Adrenal gland (tissue), 12 donors: ENCODE data around the gene OR52K1. TPM values are rescaled to one million over a fixed set of nuclear protein-coding genes. Genes with fewer than 3 reads are reported as not detected.
"Not testable (repeated sequence)": the region's sequence is repeated elsewhere in the genome, so short reads cannot be mapped to it uniquely, and the experiment has no call there.

Experiments used
- DNase-seq, 7 donors: peaks; one replicate each; pipeline ENCODE4 v3.0.0-alpha.2; 2019 to 2020
- H3K27ac ChIP-seq, 5 donors: fragments of 200-600 bp; sonication (generic) in 4 of 5; 1 replicate in 3 of 5; 2 replicates in 2 of 5; pipeline versions ENCODE4 v1.5.1 to v1.8.0; 2016 to 2020; ENCODE audit warnings: mild to moderate bottlenecking in 1 of 5
- H3K27me3 ChIP-seq: fragments of 200-600 bp; 2 replicates; pipeline ENCODE4 v1.8.0; 2021
- H3K36me3 ChIP-seq, 2 donors: fragments of 200-600 bp; replicated peaks in 1 of 2; 1 replicate in 1 of 2; 2 replicates in 1 of 2; pipeline versions ENCODE4 v1.5.1 to v1.8.0; 2018 to 2022
- H3K4me1 ChIP-seq, 2 donors: fragments of 200-600 bp; replicated peaks in 1 of 2; 1 replicate in 1 of 2; 2 replicates in 1 of 2; pipeline versions ENCODE4 v1.5.1 to v1.8.0; 2018 to 2021
- H3K4me3 ChIP-seq, 4 donors: fragments of 200-600 bp; sonication (generic) in 3 of 4; one replicate each; pipeline ENCODE4 v1.5.1; 2016 to 2018
- H3K9me3 ChIP-seq, 3 donors: fragments of 200-600 bp; sonication (generic) in 1 of 3; replicated peaks in 1 of 3; 1 replicate in 2 of 3; 2 replicates in 1 of 3; pipeline versions ENCODE4 v1.5.1 to v1.8.0; 2016 to 2021
- CTCF ChIP-seq, 6 experiments: fragments of 450-650 bp in 4 of 6; fragments of 200-600 bp in 2 of 6; sonication (generic) in 1 of 6; IDR thresholded peaks; 1 replicate in 5 of 6; 2 replicates in 1 of 6; pipeline versions ENCODE4 v1.5.1 to v1.8.0; 2016 to 2021; ENCODE audit warnings: antibody characterized with exemption in 6 of 6, mild to moderate bottlenecking in 2 of 6, moderate library complexity in 1 of 6
- POLR2A ChIP-seq, 2 donors: fragments of 450-650 bp; IDR thresholded peaks; one replicate each; pipeline ENCODE4 v1.6.1; 2017; ENCODE audit warnings: antibody characterized with exemption in 2 of 2, mild to moderate bottlenecking in 2 of 2, moderate library complexity in 1 of 2
- WGBS, 4 donors: extraction: QIAGEN DNeasy Blood & Tissue Kit in 2 of 4; methylation state at CpG; one replicate each; pipeline versions ENCODE4 v1.1.5 to v1.1.7; 2013 to 2017; 5-methylcytosine and 5-hydroxymethylcytosine counted together
- intact Hi-C, 2 donors: fragments of 100-400 bp; cut with DNase I; formaldehyde crosslinking; loops; one replicate each; pipeline versions ENCODE4 v1.14.1 to v1.15.0; 2022 to 2023
- polyA plus RNA-seq, 3 donors: library from polyadenylated mRNA; stranded (reverse); fragments of 200-250 nt in 2 of 3; fragments of 350-450 nt in 1 of 3; fragmentation: Illumina TruSeq in 1 of 3; extraction: RNeasy Lipid Tissue Mini Kit (QIAGEN cat#74804) in 1 of 3; gene quantifications; one replicate each; pipeline ENCODE4 v1.2.3, GENCODE V29; 2013 to 2014
- total RNA-seq, 9 donors: library from RNA; depleted of rRNA in 4 of 9; stranded (reverse); fragments of >200 nt in 4 of 9; fragments of 120-200 nt in 1 of 9; fragmentation: NEBNext Ultra II Directional in 1 of 9; extraction: Animal tissue kit (Norgen Biotek cat#: 25700) in 1 of 9; gene quantifications; one replicate each; pipeline versions ENCODE4 v1.1.0 to v1.2.4, GENCODE V29; 2013 to 2023
- donor health status: healthy with polysubstance abuse.
- donor health status: Bipolar disorder and iron deficiency.
- donor health status: DM: yes; HTN: yes; CAD: no.
- donor health status: DM: no; HTN: no; CAD: no.
- donor health status: DM: no; HTN: no; CAD: no.
- donor health status: DM: yes; HTN: yes; CAD: no.

Gene OR52K1
- total and polyA plus RNA-seq, 12 donors = 0.84 TPM; not detected in 11

GRCh38 chr11:4479644-4480043, 2.8 kb upstream of the OR52K1 start:
- H3K4me3 ChIP-seq = no peak overlapping the region
- no peak overlapping the region for H3K27ac ChIP-seq

GRCh38 chr11:4480577-4481239, 1.7 kb upstream of the OR52K1 start:
- no peak for DNase-seq
- no peak overlapping the region for H3K4me3 ChIP-seq
- WGBS, 4 donors = 60 to 72% (median 71%) methylated on average over 4 of the region's 4 CpGs
- no peaks in the 10 kb centered on the region for H3K36me3 ChIP-seq
- no peak for TF ChIP-seq POLR2A (IDR thresholded peaks at IDR 0.05)
- TF ChIP-seq CTCF (IDR thresholded peaks at IDR 0.05) = no peak
- H3K9me3 ChIP-seq = no peaks in the 10 kb centered on the region
- H3K27ac ChIP-seq = no peak overlapping the region
- H3K4me1 ChIP-seq = no peaks in the 10 kb centered on the region
- no peaks in the 10 kb centered on the region for H3K27me3 ChIP-seq
- intact Hi-C loops = no loop called here

More at GRCh38 chr11:4479644-4480043, 2.8 kb upstream of the OR52K1 start:
- Histone ChIP-seq H3K4me1 (no peaks in the 10 kb centered on the region), H3K36me3 (no peaks in the 10 kb centered on the region), H3K27me3 (no peaks in the 10 kb centered on the region), H3K9me3 (no peaks in the 10 kb centered on the region)
- no peak for TF ChIP-seq POLR2A (IDR thresholded peaks at IDR 0.05)
- TF ChIP-seq CTCF (IDR thresholded peaks at IDR 0.05) = no peak
- 79 to 91% (median 83%) methylated on average over 1 of the region's 1 CpG for WGBS, 4 donors
- no peak for DNase-seq
- intact Hi-C loops = no loop called here

GRCh38 chr11:4481240-4481582, 1.2 kb upstream of the OR52K1 start:
- no peaks in the 10 kb centered on the region for H3K36me3 ChIP-seq
- no peak overlapping the region for H3K27ac ChIP-seq
- H3K9me3 ChIP-seq = no peaks in the 10 kb centered on the region
- no peak for DNase-seq
- TF ChIP-seq POLR2A (IDR thresholded peaks at IDR 0.05) (no peak), CTCF (IDR thresholded peaks at IDR 0.05) (no peak)
- intact Hi-C loops = no loop called here
- H3K27me3 ChIP-seq = no peaks in the 10 kb centered on the region
- H3K4me1 ChIP-seq = no peaks in the 10 kb centered on the region
- no peak overlapping the region for H3K4me3 ChIP-seq

GRCh38 chr11:4484310-4484709, 1.9 kb downstream of the OR52K1 start:
- no peaks in the 10 kb centered on the region for H3K27me3 ChIP-seq
- 75 to 79% (median 76%) methylated on average over 4 of the region's 4 CpGs for WGBS, 4 donors
- no peak for DNase-seq

GRCh38 chr11:4491405-4491804, 9.0 kb downstream of the OR52K1 start:
- not testable (repeated sequence) for H3K4me3 ChIP-seq, H3K36me3 ChIP-seq, H3K9me3 ChIP-seq, H3K4me1 ChIP-seq, H3K27ac ChIP-seq, H3K27me3 ChIP-seq, DNase-seq
- WGBS, 4 donors = 41 to 84% (median 58%) methylated on average over 2 of the region's 2 CpGs
- intact Hi-C loops = loop anchor here in 1 of 2 donors (10.0 kb wide), 1 partner anchor 307 kb away; no protein-coding TSS in a partner anchor

More at GRCh38 chr11:4484310-4484709, 1.9 kb downstream of the OR52K1 start:
- H3K4me1 ChIP-seq = no peaks in the 10 kb centered on the region
- no peak overlapping the region for H3K27ac ChIP-seq
- H3K9me3 ChIP-seq = no peaks in the 10 kb centered on the region
- H3K4me3 ChIP-seq = no peak overlapping the region
- intact Hi-C loops = no loop called here
- H3K36me3 ChIP-seq = no peaks in the 10 kb centered on the region
- TF ChIP-seq CTCF (IDR thresholded peaks at IDR 0.05) (no peak), POLR2A (IDR thresholded peaks at IDR 0.05) (no peak)
